Measurements from ENCODE around the gene LAMA2. TPM values are rescaled to one million over a fixed set of nuclear protein-coding genes. Genes with fewer than 3 reads are reported as not detected.

The LAMA2 gene
- total RNA-seq, 4 donors from 2014 or later, result 203 to 339 (median 275) TPM

- no peaks in the 10 kb centered on the region for H3K9me3 ChIP-seq
- TF ChIP-seq EP300 (IDR thresholded peaks at IDR 0.05) (no peak), POLR2A (IDR thresholded peaks at IDR 0.05) (no peak), CTCF (IDR thresholded peaks at IDR 0.05) (no peak)
- peaks cover 0 to 69% (median 0%) of the 10 kb centered on the region in 3 donors for H3K36me3 ChIP-seq
- DNase-seq (ENCODE audit: low spot score in 2 of 2), result no peak
- WGBS, 2 donors, result 20 to 25% methylated on average over 3 of the region's 3 CpGs
- no peak overlapping the region for H3K4me3 ChIP-seq
- H3K27ac ChIP-seq, result no peak overlapping the region
- H3K27me3 ChIP-seq, result no peaks in the 10 kb centered on the region
- H3K4me1 ChIP-seq, result peaks cover 0 to 10% (median 4%) of the 10 kb centered on the region in 4 donors
Observed at GRCh38 chr6:129317931-129318820, 435.2 kb downstream of the LAMA2 start.

- H3K36me3 ChIP-seq, result peaks cover 0 to 66% (median 0%) of the 10 kb centered on the region in 3 donors
- H3K27me3 ChIP-seq, result no peaks in the 10 kb centered on the region
- no peak overlapping the region for H3K4me3 ChIP-seq
- DNase-seq (ENCODE audit: low spot score in 2 of 2), result no peak
- 90 to 94% methylated on average over 2 of the region's 2 CpGs for WGBS, 2 donors
- peaks cover 0 to 10% (median 4%) of the 10 kb centered on the region in 4 donors for H3K4me1 ChIP-seq
- no peaks in the 10 kb centered on the region for H3K9me3 ChIP-seq
- no peak overlapping the region for H3K27ac ChIP-seq
- TF ChIP-seq CTCF (IDR thresholded peaks at IDR 0.05) (no peak), POLR2A (IDR thresholded peaks at IDR 0.05) (no peak), EP300 (IDR thresholded peaks at IDR 0.05) (no peak)
Observed at GRCh38 chr6:129320892-129321291, 438.0 kb downstream of the LAMA2 start.

- H3K36me3 ChIP-seq, result peaks cover 0 to 66% (median 0%) of the 10 kb centered on the region in 3 donors
- TF ChIP-seq POLR2A (IDR thresholded peaks at IDR 0.05) (no peak), CTCF (IDR thresholded peaks at IDR 0.05) (no peak)
- H3K9me3 ChIP-seq, result no peaks in the 10 kb centered on the region
- no peaks in the 10 kb centered on the region for H3K27me3 ChIP-seq
- no peak for DNase-seq (ENCODE audit: low spot score in 2 of 2)
- no peak overlapping the region for H3K27ac ChIP-seq
- 88 to 94% methylated on average over 2 of the region's 2 CpGs for WGBS, 2 donors
- H3K4me1 ChIP-seq, result peaks cover 0 to 10% (median 4%) of the 10 kb centered on the region in 4 donors
- H3K4me3 ChIP-seq, result no peak overlapping the region
Observed at GRCh38 chr6:129321303-129321702, 438.4 kb downstream of the LAMA2 start.

GRCh38 chr6:129324345-129324744 lies 441.4 kb downstream of the LAMA2 start:
- Histone ChIP-seq H3K36me3 (peaks cover 0 to 77% (median 0%) of the 10 kb centered on the region in 3 donors), H3K27me3 (no peaks in the 10 kb centered on the region), H3K27ac (no peak overlapping the region), H3K4me3 (no peak overlapping the region), H3K9me3 (no peaks in the 10 kb centered on the region), H3K4me1 (no peaks in the 10 kb centered on the region)
- DNase-seq (ENCODE audit: low spot score in 2 of 2), result no peak
- TF ChIP-seq CTCF (IDR thresholded peaks at IDR 0.05) (no peak), EP300 (IDR thresholded peaks at IDR 0.05) (no peak), POLR2A (IDR thresholded peaks at IDR 0.05) (no peak)
- WGBS, 2 donors, result 98% methylated on average over 5 of the region's 5 CpGs

GRCh38 chr6:129329678-129330077 lies 446.7 kb downstream of the LAMA2 start:
- H3K27ac ChIP-seq, result no peak overlapping the region
- H3K27me3 ChIP-seq, result no peaks in the 10 kb centered on the region
- H3K4me3 ChIP-seq, result no peak overlapping the region
- H3K4me1 ChIP-seq, result no peaks in the 10 kb centered on the region
- no peak for DNase-seq (ENCODE audit: low spot score in 2 of 2)
- WGBS, 2 donors, result 77 to 79% methylated on average over 4 of the region's 4 CpGs
- TF ChIP-seq EP300 (IDR thresholded peaks at IDR 0.05) (no peak), POLR2A (IDR thresholded peaks at IDR 0.05) (no peak), CTCF (IDR thresholded peaks at IDR 0.05) (no peak)
- peaks cover 0 to 61% (median 0%) of the 10 kb centered on the region in 3 donors for H3K36me3 ChIP-seq
- no peaks in the 10 kb centered on the region for H3K9me3 ChIP-seq
